Spinal cord (tissue), 10 donors: Measurements from ENCODE around the gene ZNF518B. TPM values are rescaled to one million over a fixed set of nuclear protein-coding genes. Genes with fewer than 3 reads are reported as not detected.

Experiments
- DNase-seq, 6 donors: peaks; one replicate each; pipeline versions ENCODE4 v3.0.0 to v3.0.0-alpha.2; 2013 to 2015; ENCODE audit warnings: low spot score in 6 of 6, low read depth in 4 of 6
- H3K27ac ChIP-seq: one replicate; pipeline ENCODE4 v1.5.1; 2013; ENCODE audit warnings: low read depth, low read length, control low read depth
- H3K27me3 ChIP-seq: one replicate; pipeline ENCODE4 v1.6.1; 2013; ENCODE audit warnings: low read length; ENCODE audit not compliant: control insufficient read depth, insufficient read depth
- H3K36me3 ChIP-seq: one replicate; pipeline ENCODE4 v1.6.1; 2013; ENCODE audit warnings: low read length; ENCODE audit not compliant: control insufficient read depth, insufficient read depth
- H3K4me1 ChIP-seq: one replicate; pipeline ENCODE4 v1.6.1; 2013; ENCODE audit warnings: low read length; ENCODE audit not compliant: control insufficient read depth, insufficient read depth
- H3K4me3 ChIP-seq: one replicate; pipeline ENCODE4 v1.5.1; 2013; ENCODE audit warnings: low read depth, low read length, control low read depth
- H3K9me3 ChIP-seq: one replicate; pipeline ENCODE4 v1.6.1; 2013; ENCODE audit warnings: low read length; ENCODE audit not compliant: control insufficient read depth, insufficient read depth
- WGBS: methylation state at CpG from one replicate; pipeline ENCODE4 v1.1.5; 2013; ENCODE audit warnings: missing lambda C conversion rate; ENCODE audit not compliant: insufficient coverage; 5-methylcytosine and 5-hydroxymethylcytosine counted together
- long read RNA-seq, 4 donors: transcript quantifications; one replicate each; lab custom pipeline, GENCODE V29; 2026
- polyA plus RNA-seq, 2 donors: library from polyadenylated mRNA; unstranded; fragments of 120-200 nt; gene quantifications; one replicate each; pipeline ENCODE4 v1.2.1, GENCODE V29; 2013; ENCODE audit not compliant: insufficient read length in 2 of 2
- total RNA-seq, 2 donors: library from RNA; depleted of rRNA in 1 of 2; stranded (reverse); fragments of 120-200 nt in 1 of 2; fragments of >200 nt in 1 of 2; gene quantifications; one replicate each; pipeline versions ENCODE4 v1.2.3 to v1.2.4, GENCODE V29; 2013 to 2014
- donor health status: healthy.

The ZNF518B gene, protein sequence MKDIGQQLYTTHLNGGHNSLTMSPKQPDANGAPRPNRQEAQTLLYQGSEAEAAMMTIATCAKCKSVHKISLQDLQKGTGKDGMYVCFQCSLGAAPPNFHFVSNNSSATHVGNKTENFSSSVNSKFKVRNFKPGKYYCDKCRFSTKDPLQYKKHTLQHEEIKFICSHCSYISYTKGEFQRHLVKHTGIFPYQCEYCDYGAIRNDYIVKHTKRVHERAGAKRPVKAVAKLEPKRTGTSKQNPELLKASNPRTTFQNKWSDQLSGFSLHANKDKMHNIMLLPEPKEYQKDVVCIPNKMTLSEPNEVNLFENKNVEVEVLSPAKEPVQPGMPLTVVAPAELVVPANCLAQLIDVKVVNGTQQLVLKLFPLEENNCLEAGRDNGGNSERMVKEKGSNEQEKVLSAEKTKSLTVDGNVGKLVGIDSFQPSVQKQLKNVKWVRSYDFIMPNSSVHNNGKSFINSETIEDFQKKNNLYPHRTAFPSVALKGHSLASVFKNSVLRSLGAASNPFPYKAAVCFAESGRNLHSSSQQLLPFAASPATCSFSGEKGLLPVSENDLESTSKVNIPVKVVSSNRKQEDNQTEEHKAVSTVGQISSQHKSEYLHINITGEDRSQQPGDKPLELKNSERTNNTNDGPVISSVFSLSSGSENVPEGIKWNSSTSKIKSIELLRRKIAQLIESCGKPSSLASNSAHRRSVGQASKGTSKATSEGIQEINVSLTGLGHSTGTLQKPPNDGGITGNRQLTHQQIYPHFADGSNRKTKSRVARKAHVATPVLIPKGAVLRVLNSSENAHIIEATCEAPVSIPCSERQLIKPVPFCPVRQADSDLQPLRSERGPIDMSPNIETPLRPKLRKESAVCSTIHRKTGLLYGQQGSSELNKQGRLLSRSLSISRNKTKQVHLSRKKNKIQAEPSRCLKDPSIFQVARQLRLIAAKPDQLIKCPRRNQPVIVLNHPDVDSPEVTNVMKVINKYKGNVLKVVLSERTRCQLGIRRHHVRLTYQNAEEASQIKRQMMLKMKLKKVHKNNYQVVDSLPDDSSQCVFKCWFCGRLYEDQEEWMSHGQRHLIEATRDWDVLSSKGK
- total RNA-seq (10 to 100 TPM; 48.0 to 60.9 TPM), polyA plus RNA-seq (10 to 100 TPM; 17.6 to 26.1 TPM)
- long read RNA-seq, donor 1, full-length matches to known transcripts: 6 of 6 reads
- long read RNA-seq, donor 1, partial matches to known transcripts: 0 of 6 reads
- long read RNA-seq, donor 1, other reads (novel, unspliced or antisense): 0 of 6 reads
- long read RNA-seq, donor 2, full-length matches to known transcripts: 4 of 4 reads
- long read RNA-seq, donor 2, partial matches to known transcripts: 0 of 4 reads
- long read RNA-seq, donor 2, other reads (novel, unspliced or antisense): 0 of 4 reads
- long read RNA-seq, donor 3, full-length matches to known transcripts: 5 of 5 reads
- long read RNA-seq, donor 3, partial matches to known transcripts: 0 of 5 reads
- long read RNA-seq, donor 3, other reads (novel, unspliced or antisense): 0 of 5 reads
- long read RNA-seq, donor 4, full-length matches to known transcripts: 5 of 5 reads
- long read RNA-seq, donor 4, partial matches to known transcripts: 0 of 5 reads
- long read RNA-seq, donor 4, other reads (novel, unspliced or antisense): 0 of 5 reads

DNA sequence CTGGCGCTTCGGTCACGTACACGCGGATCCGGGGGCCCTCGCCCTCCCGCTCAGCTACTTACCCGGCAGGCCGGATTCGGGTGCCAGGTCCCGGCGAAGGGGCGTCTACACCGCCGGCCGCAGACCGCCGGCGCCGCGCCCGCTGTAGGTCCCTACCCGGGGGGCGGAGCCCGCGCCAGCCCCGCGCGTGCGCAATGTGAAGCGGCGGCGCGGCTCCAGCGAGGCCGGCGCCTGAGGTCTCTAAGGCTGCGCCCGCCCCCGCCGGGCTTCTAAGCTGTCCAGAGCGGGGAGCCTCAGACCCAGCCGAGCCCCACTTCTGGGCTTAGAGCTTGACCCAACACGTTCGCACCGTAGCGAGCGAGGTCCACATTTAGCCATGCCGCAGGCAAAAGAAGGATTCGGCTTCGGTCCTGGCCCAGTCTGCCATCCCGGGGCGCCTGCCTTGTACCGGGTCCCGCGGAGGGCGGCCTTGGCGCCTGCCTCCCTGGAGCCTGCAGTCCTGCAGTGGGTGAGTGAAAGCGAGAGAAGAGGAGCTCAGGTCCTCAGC lies at the start of gene ZNF518B:
TSS of gene ZNF518B (minus strand) at position 172 of the 547 bp plus-strand sequence. CDS start 11,098 bp downstream, outside the sequence.
- H3K4me1 ChIP-seq: peaks cover 23% of the 10 kb centered on the region
- peak in 4 of 6 donors; percentile 55 to 91 (median 76) for DNase-seq
- peak within 1 kb of the TSS; percentile 59 for H3K4me3 ChIP-seq
- peak within 1 kb of the TSS; percentile 25 for H3K27ac ChIP-seq
- 4% methylated on average over 60 of the region's 60 CpGs for WGBS
- H3K36me3 ChIP-seq: peaks cover 14% of the 10 kb centered on the region
- H3K9me3 ChIP-seq: peaks cover 1% of the 10 kb centered on the region
- H3K27me3 ChIP-seq: peaks cover 19% of the 10 kb centered on the region

DNA sequence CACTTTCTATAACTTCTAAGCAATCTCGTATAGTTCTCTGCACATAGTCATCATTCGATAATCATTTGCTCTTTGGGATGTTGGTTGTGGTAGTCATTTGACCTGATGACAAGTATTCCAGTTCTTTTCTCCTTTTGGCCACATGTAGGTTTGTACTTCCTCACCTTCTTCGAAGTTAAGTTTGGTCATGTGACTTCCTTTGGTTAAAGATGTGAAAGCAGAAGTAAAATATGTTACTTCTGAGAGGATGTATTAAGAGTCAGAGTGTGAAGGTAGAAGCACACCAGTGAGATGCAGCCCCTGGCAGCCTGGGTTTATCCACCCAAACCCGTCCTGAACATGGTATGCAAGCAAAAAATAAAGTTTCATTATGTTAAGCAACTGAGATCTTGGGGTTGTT lies 48.9 kb upstream of the ZNF518B start:
- H3K9me3 ChIP-seq: no peaks in the 10 kb centered on the region
- WGBS: 86% methylated on average over 1 of the region's 4 CpGs
- H3K27ac ChIP-seq: no peak overlapping the region
- H3K4me3 ChIP-seq: no peak overlapping the region
- no peaks in the 10 kb centered on the region for H3K27me3 ChIP-seq
- H3K4me1 ChIP-seq: no peaks in the 10 kb centered on the region
- H3K36me3 ChIP-seq: no peaks in the 10 kb centered on the region
- DNase-seq: no peak

DNA sequence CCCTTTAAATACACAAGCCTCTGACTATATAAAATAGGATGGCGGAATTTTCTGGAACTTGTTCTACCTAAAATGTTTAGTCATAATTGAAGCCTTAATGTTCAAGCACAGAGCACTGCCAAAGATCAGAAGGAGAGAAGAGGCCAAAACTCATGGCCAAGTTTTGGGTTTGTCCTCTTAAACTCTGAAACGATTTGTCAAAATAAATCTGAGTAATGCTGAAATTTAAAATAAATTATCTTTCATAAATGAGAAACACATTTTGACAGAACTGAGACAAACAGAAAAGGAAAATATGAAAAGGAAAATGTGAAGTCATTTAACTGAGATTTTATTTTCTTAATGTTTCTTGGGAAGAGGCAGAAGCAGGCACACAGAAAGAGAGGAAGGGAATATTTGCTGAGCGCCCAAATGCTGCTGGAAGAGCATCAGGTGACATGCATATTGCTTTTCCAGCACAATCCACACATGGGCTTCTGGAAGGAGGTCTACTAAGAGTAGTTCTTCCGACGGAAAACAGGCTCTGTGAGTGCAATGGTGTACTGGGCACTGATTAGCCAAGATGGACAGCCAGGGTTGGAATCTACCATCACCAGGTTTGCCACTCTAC lies 47.4 kb upstream of the ZNF518B start:
- Histone ChIP-seq H3K27me3 (no peaks in the 10 kb centered on the region), H3K4me1 (no peaks in the 10 kb centered on the region), H3K36me3 (no peaks in the 10 kb centered on the region), H3K27ac (no peak overlapping the region), H3K4me3 (no peak overlapping the region), H3K9me3 (no peaks in the 10 kb centered on the region)
- DNase-seq: peak in 1 of 6 donors; percentile 10
- 80% methylated on average over 1 of the region's 5 CpGs for WGBS

DNA sequence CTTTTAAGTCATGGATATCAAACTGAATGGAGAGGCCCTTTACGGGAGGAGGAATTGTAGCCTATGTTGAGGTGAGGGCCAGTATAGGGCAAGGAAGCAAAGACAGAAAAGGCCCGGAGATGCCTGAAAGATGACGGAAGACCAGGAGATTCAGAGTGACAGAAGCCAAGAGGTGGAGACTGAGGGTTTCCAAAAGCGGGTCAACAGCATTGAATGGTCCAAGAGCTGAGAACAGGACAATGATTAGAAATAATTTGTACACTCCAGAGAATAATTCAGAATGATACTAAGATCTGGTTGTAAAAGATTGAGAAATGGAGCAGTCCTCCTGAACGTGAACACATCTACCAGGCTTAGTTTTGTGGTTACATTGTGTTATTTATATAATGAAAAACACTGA lies 45.5 kb upstream of the ZNF518B start:
- WGBS: 96% methylated on average over 3 of the region's 5 CpGs
- no peak for DNase-seq
- Histone ChIP-seq H3K4me3 (no peak overlapping the region), H3K27me3 (no peaks in the 10 kb centered on the region), H3K4me1 (no peaks in the 10 kb centered on the region), H3K27ac (no peak overlapping the region), H3K36me3 (no peaks in the 10 kb centered on the region), H3K9me3 (no peaks in the 10 kb centered on the region)

DNA sequence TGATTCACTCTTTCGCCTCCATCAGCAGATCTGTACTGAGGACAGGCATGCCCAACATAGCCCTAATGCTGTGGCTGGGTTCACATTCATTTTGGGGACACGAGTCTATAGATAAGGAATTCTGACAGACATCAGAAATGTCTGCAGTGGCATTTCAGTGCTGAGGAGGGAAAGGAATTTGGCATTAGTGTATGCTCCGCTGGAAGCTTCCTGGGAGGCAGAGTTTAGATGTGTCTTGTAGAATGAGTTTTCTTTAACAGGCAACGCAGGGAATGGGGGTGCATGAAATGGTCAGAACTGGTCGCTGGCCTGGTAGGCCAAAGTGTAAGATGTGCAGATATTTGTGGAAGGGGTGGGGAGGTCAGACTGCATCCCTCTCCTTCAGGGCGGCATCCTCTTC lies 43.5 kb upstream of the ZNF518B start:
- Histone ChIP-seq H3K9me3 (no peaks in the 10 kb centered on the region), H3K36me3 (no peaks in the 10 kb centered on the region), H3K27ac (no peak overlapping the region), H3K27me3 (no peaks in the 10 kb centered on the region), H3K4me3 (no peak overlapping the region), H3K4me1 (no peaks in the 10 kb centered on the region)
- 66% methylated on average over 3 of the region's 6 CpGs for WGBS
- no peak for DNase-seq

DNA sequence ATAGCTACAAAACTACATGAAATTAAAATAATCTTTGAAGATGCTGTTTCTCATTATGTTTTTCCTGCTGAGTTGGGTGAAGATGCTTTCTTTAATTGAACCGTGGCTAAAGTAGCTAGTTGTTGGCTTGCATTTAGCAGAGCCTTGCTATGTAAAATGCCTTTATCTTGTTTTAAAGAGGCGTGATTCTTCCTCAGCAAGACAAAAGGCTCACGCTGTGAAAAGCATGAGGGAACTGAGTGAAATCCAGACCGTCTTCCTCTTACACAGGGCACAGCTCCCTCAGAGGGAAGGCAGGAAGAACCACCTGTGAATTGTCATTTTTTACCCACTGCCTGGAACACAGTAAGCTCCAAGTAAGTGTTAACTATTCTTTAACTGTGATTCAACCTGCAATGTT lies 39.0 kb upstream of the ZNF518B start:
- no peak overlapping the region for H3K27ac ChIP-seq
- no peaks in the 10 kb centered on the region for H3K4me1 ChIP-seq
- WGBS: 40% methylated on average over 1 of the region's 4 CpGs
- no peak overlapping the region for H3K4me3 ChIP-seq
- no peaks in the 10 kb centered on the region for H3K36me3 ChIP-seq
- no peak for DNase-seq
- H3K9me3 ChIP-seq: no peaks in the 10 kb centered on the region
- H3K27me3 ChIP-seq: no peaks in the 10 kb centered on the region

DNA sequence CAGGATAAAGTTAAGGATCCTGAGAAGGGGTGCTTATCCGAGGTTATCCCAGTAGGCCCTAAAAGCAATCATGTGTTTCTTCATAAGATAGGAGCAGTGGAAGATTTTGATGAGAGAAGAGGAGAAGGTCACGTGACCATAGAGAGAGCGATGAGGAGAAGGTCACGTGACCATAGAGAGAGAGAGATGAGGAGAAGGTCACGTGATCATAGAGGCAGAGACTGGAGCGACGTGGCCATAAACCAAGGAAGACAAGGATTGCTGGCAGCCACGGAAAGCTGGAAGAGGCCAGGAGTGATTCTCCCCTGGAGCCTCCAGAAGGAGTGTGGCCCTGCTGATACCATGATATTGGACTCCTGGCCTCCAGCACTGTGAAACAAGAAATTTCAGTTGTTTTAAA lies 38.4 kb upstream of the ZNF518B start:
- Histone ChIP-seq H3K9me3 (no peaks in the 10 kb centered on the region), H3K27me3 (no peaks in the 10 kb centered on the region), H3K27ac (no peak overlapping the region), H3K36me3 (no peaks in the 10 kb centered on the region), H3K4me3 (no peak overlapping the region), H3K4me1 (no peaks in the 10 kb centered on the region)
- DNase-seq: no peak
- WGBS: 79% methylated on average over 8 of the region's 8 CpGs

DNA sequence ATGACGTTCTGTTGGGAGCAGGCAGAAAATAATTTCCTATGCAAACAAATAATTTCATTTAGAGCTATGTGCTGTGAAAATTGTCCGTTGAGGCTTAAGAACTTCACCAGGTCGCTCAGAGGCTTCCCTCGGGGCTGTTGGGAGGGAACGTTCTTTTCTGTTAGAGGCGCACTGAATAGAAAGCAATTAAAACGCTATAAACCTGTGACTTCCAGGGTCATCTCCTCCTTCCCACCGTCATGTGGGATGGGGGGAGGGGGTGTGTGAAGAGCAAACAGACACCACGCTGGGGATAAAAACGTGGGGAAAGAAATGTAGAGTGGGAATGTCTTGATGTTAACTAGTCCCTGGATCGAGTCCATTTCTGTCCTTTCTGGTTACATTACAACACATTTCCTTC lies 35.2 kb upstream of the ZNF518B start:
- no peaks in the 10 kb centered on the region for H3K4me1 ChIP-seq
- H3K27ac ChIP-seq: no peak overlapping the region
- H3K27me3 ChIP-seq: no peaks in the 10 kb centered on the region
- no peak for DNase-seq
- H3K9me3 ChIP-seq: no peaks in the 10 kb centered on the region
- no CpG with 5 or more reads among the region's 11 CpGs for WGBS
- no peaks in the 10 kb centered on the region for H3K36me3 ChIP-seq
- no peak overlapping the region for H3K4me3 ChIP-seq
